GM12875 (cell line): ENCODE results near the gene CORO2B.

Source experiments
- H3K4me3 ChIP-seq: one replicate; pipeline ENCODE4 v1.5.1; 2011; ENCODE audit warnings: low read depth, low read length, control low read depth
- CTCF ChIP-seq: IDR thresholded peaks from 2 replicates; pipeline ENCODE4 v1.5.1; 2011; ENCODE audit warnings: low read depth, mild to moderate bottlenecking, control low read depth, inconsistent platforms, low read length, moderate library complexity, borderline replicate concordance; ENCODE audit not compliant: insufficient read depth

CORO2B gene

GRCh38 chr15:68656438-68656739 is 77.6 kb downstream of the CORO2B start:
- no peak overlapping the region for H3K4me3 ChIP-seq
- TF ChIP-seq CTCF = no peak

- no peak for TF ChIP-seq CTCF
These were observed 79.4 kb downstream of the CORO2B start for GRCh38 chr15:68658151-68658550.

GRCh38 chr15:68658641-68659358 is 80.0 kb downstream of the CORO2B start:
- H3K4me3 ChIP-seq = no peak overlapping the region

More at GRCh38 chr15:68658151-68658550, 79.4 kb downstream of the CORO2B start:
- no peak overlapping the region for H3K4me3 ChIP-seq

GRCh38 chr15:68663526-68663925 is 84.7 kb downstream of the CORO2B start:
- H3K4me3 ChIP-seq = no peak overlapping the region
- no peak for TF ChIP-seq CTCF

More at GRCh38 chr15:68658641-68659358, 80.0 kb downstream of the CORO2B start:
- TF ChIP-seq CTCF = no peak

- H3K4me3 ChIP-seq = no peak overlapping the region
- TF ChIP-seq CTCF = no peak
These were observed 87.5 kb downstream of the CORO2B start for GRCh38 chr15:68666120-68666811.

GRCh38 chr15:68666812-68667450 is 88.1 kb downstream of the CORO2B start:
- no peak overlapping the region for H3K4me3 ChIP-seq
- no peak for TF ChIP-seq CTCF
